Measurements from ENCODE around the gene TES. TPM values are rescaled to one million over a fixed set of nuclear protein-coding genes. Genes with fewer than 3 reads are reported as not detected.

Gene TES
- total RNA-seq, 1 donor from 2014 or later = 232 TPM

DNA sequence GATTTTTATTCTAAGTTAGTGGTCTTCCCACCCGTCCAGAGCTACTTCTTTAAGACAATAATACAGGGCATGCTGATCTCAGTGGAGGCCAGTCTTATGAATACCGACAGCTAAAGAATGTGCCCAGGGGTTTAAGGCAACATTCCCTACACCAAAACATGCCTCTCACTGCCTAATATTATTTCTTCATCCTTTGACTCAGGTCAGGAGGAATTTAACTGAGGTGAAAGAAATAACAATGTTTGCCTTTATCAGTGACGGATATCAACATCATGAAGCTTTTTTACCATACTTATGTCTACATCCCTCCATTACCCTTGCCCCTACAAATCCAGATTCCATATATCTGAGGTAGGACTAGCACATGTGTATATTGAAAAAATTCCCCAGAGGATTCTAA lies 33.3 kb upstream of the TES start:
- H3K4me1 Mint-ChIP-seq (ENCODE audit: unreplicated experiment) = peaks cover 48% of the 10 kb centered on the region
- peaks cover 4% of the 10 kb centered on the region for H3K36me3 Mint-ChIP-seq (ENCODE audit: unreplicated experiment)
- no peak overlapping the region for H3K4me3 Mint-ChIP-seq (ENCODE audit: unreplicated experiment)
- peak overlapping the region; percentile 87 for H3K27ac Mint-ChIP-seq (ENCODE audit: unreplicated experiment)
- TF ChIP-seq, protein P1, sequence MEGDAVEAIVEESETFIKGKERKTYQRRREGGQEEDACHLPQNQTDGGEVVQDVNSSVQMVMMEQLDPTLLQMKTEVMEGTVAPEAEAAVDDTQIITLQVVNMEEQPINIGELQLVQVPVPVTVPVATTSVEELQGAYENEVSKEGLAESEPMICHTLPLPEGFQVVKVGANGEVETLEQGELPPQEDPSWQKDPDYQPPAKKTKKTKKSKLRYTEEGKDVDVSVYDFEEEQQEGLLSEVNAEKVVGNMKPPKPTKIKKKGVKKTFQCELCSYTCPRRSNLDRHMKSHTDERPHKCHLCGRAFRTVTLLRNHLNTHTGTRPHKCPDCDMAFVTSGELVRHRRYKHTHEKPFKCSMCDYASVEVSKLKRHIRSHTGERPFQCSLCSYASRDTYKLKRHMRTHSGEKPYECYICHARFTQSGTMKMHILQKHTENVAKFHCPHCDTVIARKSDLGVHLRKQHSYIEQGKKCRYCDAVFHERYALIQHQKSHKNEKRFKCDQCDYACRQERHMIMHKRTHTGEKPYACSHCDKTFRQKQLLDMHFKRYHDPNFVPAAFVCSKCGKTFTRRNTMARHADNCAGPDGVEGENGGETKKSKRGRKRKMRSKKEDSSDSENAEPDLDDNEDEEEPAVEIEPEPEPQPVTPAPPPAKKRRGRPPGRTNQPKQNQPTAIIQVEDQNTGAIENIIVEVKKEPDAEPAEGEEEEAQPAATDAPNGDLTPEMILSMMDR (IDR thresholded peaks at IDR 0.05) = no peak
- no peaks in the 10 kb centered on the region for H3K27me3 Mint-ChIP-seq (ENCODE audit: unreplicated experiment)
- no peak for DNase-seq (ENCODE audit: extremely low spot score, unreplicated experiment)
- H3K9me3 Mint-ChIP-seq (ENCODE audit: unreplicated experiment) = peaks cover 12% of the 10 kb centered on the region

DNA sequence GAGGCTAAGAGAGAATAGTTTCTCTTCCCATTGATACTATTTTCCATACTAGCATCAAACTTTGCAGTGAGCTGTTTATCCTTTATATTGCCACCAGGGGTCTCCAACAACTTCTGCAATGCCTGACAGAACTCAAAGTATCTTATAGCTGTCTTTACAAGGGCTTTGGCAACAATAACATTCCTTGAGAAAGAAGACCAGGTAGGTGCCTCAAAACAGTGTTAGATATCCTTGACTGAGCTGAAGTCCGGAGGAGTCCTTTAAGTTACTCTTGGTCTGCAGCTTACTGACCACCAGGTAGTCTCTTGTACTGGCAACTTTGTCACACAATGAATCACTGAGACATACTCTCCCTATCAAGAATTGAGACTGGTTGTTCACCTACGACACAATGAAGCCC lies 30.0 kb upstream of the TES start:
- no peak for DNase-seq (ENCODE audit: extremely low spot score, unreplicated experiment)
- peaks cover 3% of the 10 kb centered on the region for H3K9me3 Mint-ChIP-seq (ENCODE audit: unreplicated experiment)
- H3K27ac Mint-ChIP-seq (ENCODE audit: unreplicated experiment) = no peak overlapping the region
- no peak overlapping the region for H3K4me3 Mint-ChIP-seq (ENCODE audit: unreplicated experiment)
- H3K27me3 Mint-ChIP-seq (ENCODE audit: unreplicated experiment) = no peaks in the 10 kb centered on the region
- peaks cover 36% of the 10 kb centered on the region for H3K4me1 Mint-ChIP-seq (ENCODE audit: unreplicated experiment)
- TF ChIP-seq, protein P1 (IDR thresholded peaks at IDR 0.05) = peak; percentile 84
- peaks cover under 1% of the 10 kb centered on the region for H3K36me3 Mint-ChIP-seq (ENCODE audit: unreplicated experiment)

DNA sequence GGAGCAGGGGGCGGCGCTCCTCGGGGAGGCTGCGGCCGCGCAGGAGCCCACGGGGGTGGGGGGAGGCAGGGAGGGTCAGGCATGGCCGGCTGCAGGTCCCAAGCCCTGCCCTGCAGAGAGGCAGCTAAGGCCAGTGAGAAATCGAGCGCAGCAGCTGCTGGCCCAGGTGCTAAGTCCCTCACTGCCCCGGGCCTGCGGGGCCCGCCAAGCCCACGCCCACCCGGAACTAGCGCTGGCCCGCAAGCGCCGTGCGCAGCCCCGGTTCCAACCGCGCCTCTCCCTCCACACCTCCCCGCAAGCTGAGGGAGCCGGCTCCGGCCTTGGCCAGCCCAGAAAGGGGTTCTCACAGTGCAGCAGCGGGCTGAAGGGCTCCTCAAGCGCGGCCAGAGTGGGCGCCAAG lies 28.3 kb upstream of the TES start:
- Mint-ChIP-seq H3K4me1 (ENCODE audit: unreplicated experiment) (peaks cover 20% of the 10 kb centered on the region), H3K4me3 (ENCODE audit: unreplicated experiment) (no peak overlapping the region), H3K27ac (ENCODE audit: unreplicated experiment) (no peak overlapping the region), H3K36me3 (ENCODE audit: unreplicated experiment) (no peaks in the 10 kb centered on the region), H3K27me3 (ENCODE audit: unreplicated experiment) (no peaks in the 10 kb centered on the region), H3K9me3 (ENCODE audit: unreplicated experiment) (no peaks in the 10 kb centered on the region)
- DNase-seq (ENCODE audit: extremely low spot score, unreplicated experiment) = no peak
- TF ChIP-seq, protein P1 (IDR thresholded peaks at IDR 0.05) = no peak

DNA sequence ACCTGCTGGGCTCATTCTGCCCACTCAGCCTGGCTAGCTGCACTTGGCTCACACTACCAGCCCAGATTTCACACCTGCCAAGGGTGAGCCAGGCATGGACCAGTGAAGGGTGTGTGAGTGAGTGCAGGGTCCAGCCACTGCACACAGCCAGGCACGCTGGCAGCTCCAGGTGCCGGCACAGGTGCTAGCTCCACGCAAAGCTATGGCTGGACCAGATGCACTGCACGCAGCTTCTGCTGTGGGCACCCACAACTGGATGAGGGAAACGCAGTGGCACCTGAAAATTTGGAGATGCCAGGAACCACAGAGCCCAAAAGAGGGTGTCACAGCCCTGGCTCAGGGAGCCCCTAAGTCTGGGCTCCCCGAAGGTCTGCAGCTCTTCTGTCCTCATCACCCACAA lies 24.9 kb upstream of the TES start:
- Mint-ChIP-seq H3K9me3 (ENCODE audit: unreplicated experiment) (peaks cover 9% of the 10 kb centered on the region), H3K27me3 (ENCODE audit: unreplicated experiment) (no peaks in the 10 kb centered on the region), H3K27ac (ENCODE audit: unreplicated experiment) (no peak overlapping the region), H3K4me3 (ENCODE audit: unreplicated experiment) (no peak overlapping the region), H3K4me1 (ENCODE audit: unreplicated experiment) (peaks cover 5% of the 10 kb centered on the region), H3K36me3 (ENCODE audit: unreplicated experiment) (no peaks in the 10 kb centered on the region)
- no peak for DNase-seq (ENCODE audit: extremely low spot score, unreplicated experiment)
- TF ChIP-seq, protein P1 (IDR thresholded peaks at IDR 0.05) = no peak

DNA sequence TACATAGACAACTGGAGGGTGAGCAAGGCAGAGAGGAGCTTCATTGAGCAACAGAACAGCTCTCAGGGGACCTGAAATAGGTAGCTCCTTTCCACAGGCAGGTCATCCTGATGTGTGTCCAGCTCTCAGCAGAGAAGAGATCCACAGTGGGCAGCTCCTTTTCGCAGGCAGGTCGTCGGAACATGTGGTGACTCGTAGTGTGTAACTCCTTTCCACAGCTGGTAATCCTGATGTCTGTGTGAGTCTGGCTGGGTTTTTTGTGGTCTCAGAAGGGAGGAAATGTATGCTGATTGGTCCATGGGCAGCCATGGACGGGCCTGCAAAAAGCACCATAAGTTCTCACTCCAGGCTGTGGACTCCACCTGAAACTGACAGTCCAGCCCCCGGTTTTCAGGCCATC lies 24.4 kb upstream of the TES start:
- Mint-ChIP-seq H3K4me1 (ENCODE audit: unreplicated experiment) (peaks cover 5% of the 10 kb centered on the region), H3K4me3 (ENCODE audit: unreplicated experiment) (no peak overlapping the region), H3K36me3 (ENCODE audit: unreplicated experiment) (no peaks in the 10 kb centered on the region), H3K27ac (ENCODE audit: unreplicated experiment) (no peak overlapping the region), H3K9me3 (ENCODE audit: unreplicated experiment) (peaks cover 9% of the 10 kb centered on the region), H3K27me3 (ENCODE audit: unreplicated experiment) (no peaks in the 10 kb centered on the region)
- DNase-seq (ENCODE audit: extremely low spot score, unreplicated experiment) = no peak
- TF ChIP-seq, protein P1 (IDR thresholded peaks at IDR 0.05) = no peak
